GM12875 (cell line): ENCODE measurements around the gene SUGT1.

ENCODE experiments used
- H3K4me3 ChIP-seq: one replicate; pipeline ENCODE4 v1.5.1; 2011; ENCODE audit warnings: low read depth, low read length, control low read depth
- TF ChIP-seq, protein P1 (sequence below): IDR thresholded peaks from 2 replicates; pipeline ENCODE4 v1.5.1; 2011; ENCODE audit warnings: low read depth, mild to moderate bottlenecking, control low read depth, inconsistent platforms, low read length, moderate library complexity, borderline replicate concordance; ENCODE audit not compliant: insufficient read depth

SUGT1 gene

DNA sequence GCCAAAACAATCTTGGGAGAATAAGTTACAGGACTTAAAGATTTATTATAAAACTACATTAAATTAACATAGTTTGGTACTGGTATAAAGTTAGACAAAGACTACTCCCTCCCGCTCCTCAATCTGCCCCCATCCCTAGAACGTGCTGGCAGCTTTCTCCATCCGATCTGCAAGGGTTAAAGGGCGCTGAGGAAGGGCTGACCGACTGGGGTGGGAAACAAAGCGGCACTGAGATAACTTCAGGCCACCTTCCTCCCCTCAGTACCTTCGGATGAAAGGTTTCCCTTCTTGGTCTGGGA lies 790 bp upstream of the SUGT1 start:
- TF ChIP-seq, protein P1, sequence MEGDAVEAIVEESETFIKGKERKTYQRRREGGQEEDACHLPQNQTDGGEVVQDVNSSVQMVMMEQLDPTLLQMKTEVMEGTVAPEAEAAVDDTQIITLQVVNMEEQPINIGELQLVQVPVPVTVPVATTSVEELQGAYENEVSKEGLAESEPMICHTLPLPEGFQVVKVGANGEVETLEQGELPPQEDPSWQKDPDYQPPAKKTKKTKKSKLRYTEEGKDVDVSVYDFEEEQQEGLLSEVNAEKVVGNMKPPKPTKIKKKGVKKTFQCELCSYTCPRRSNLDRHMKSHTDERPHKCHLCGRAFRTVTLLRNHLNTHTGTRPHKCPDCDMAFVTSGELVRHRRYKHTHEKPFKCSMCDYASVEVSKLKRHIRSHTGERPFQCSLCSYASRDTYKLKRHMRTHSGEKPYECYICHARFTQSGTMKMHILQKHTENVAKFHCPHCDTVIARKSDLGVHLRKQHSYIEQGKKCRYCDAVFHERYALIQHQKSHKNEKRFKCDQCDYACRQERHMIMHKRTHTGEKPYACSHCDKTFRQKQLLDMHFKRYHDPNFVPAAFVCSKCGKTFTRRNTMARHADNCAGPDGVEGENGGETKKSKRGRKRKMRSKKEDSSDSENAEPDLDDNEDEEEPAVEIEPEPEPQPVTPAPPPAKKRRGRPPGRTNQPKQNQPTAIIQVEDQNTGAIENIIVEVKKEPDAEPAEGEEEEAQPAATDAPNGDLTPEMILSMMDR, result no peak
- H3K4me3 ChIP-seq, result peak overlapping the region; percentile 92

DNA sequence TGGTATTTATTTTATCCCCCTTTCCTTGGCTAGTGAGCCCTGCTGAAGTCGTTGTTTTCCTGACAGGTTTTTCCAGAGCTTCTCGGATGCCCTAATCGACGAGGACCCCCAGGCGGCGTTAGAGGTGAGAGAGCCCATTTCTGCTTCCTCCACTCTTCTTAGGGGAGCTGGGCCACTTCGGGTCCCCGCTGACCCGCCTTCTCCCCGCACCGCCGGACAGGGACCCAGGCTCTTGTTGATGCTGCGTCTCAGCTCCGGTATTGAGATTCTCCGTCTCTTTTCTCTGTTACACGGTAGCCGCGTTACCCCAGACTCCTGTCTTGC lies 306 bp downstream of the SUGT1 start:
- TF ChIP-seq, protein P1, result no peak
- peak overlapping the region; percentile 92 for H3K4me3 ChIP-seq

DNA sequence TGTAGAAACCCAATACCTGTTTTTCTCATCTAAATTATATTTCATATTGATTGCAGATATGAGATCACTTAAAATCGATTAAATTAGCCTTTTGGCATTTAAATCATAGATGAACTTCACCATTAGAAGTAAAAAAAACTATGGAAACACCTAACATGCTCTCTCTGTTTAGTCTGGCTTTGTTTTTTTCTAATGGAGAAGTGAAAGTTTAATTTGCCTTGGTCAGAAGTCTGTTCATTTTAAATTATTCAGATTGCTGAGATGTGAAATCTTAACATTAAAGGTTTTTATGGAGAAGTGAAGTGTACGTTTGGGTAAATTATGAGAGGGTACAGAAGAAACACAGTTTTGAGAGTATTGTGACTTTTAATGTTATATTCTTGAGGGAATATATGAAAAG lies 6.7 kb downstream of the SUGT1 start:
- TF ChIP-seq, protein P1, result no peak
- no peak overlapping the region for H3K4me3 ChIP-seq

DNA sequence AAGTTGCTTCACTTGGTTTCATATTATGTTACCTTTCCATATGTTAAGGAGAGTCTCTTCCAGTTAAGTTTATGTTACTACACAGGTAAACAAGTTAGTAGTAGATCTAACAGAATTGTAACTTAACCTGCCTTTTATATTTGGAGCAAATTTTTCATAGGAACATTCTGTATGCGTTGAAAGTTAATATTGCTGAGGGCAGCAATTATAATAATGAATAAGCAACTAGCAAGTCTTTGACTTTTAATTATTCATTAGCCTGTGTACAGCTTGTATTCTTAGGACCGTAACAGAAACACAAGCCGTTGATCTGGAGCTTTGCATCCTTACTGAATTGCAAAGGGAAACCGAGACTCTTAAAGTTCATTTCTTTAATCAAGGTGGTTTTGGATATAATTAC lies 11.6 kb downstream of the SUGT1 start:
- TF ChIP-seq, protein P1, result no peak
- no peak overlapping the region for H3K4me3 ChIP-seq

- TF ChIP-seq, protein P1, result peak; percentile 26; the same call in 1 of the 2 replicates
Observed at GRCh38 chr13:52665325-52665724, 12.7 kb downstream of the SUGT1 start.

DNA sequence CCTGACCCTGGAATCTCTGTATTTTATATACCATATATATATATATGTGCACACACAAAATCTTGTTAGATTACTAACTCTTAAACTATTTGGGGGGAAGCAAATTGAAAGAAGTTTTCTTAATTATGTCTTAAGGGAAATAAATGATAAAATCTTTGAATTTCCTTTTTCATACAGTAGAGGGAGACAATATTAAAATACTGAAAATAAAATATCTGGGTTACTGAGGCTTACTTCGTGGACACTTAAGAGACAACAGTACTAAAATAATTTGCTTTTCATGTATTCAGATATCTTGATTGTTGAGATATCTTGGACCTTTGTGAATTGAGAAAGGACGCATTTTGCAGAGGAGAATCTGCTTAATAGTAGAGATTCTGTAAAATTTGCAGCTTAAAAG lies 17.0 kb downstream of the SUGT1 start:
- H3K4me3 ChIP-seq, result no peak overlapping the region
- TF ChIP-seq, protein P1, result no peak

More at GRCh38 chr13:52665325-52665724, 12.7 kb downstream of the SUGT1 start:
- no peak overlapping the region for H3K4me3 ChIP-seq

- TF ChIP-seq, protein P1, result no peak
- H3K4me3 ChIP-seq, result no peak overlapping the region
Observed at GRCh38 chr13:52670726-52671125, 18.1 kb downstream of the SUGT1 start.

GRCh38 chr13:52673465-52673864 lies 20.8 kb downstream of the SUGT1 start:
- no peak overlapping the region for H3K4me3 ChIP-seq
- TF ChIP-seq, protein P1, result no peak
